Astrocyte of the cerebellum (primary cell): ENCODE data around the gene GOLGA6L6.
"Not testable (repeated sequence)": the region's sequence is repeated elsewhere in the genome, so short reads cannot be mapped to it uniquely, and the experiment has no call there.

Source experiments
- DNase-seq: peaks from one replicate; pipeline ENCODE4 v3.0.0-alpha.2; 2011; ENCODE audit warnings: low read depth
- H3K4me3 ChIP-seq: 2 replicates; pipeline ENCODE4 v1.5.1; 2011; ENCODE audit warnings: mild to moderate bottlenecking, low read depth, low read length, moderate library complexity
- in situ Hi-C: cut with HindIII; loops from 2 replicates; pipeline ENCODE4 v1.10.0; 2017; ENCODE audit warnings: low sequenced_read_pairs

The GOLGA6L6 gene

GRCh38 chr15:20541700-20542099 is at the start of gene GOLGA6L6:
TSS of gene GOLGA6L6 (minus strand) at chr15:20541800. CDS start at chr15:20541709, 91 bp downstream.
- H3K4me3 ChIP-seq, in situ Hi-C loops, DNase-seq: not testable (repeated sequence)

- in situ Hi-C loops, H3K4me3 ChIP-seq, DNase-seq: not testable (repeated sequence)
Measured at GRCh38 chr15:20590069-20590468, 48.5 kb upstream of the GOLGA6L6 start.

- H3K4me3 ChIP-seq, in situ Hi-C loops, DNase-seq: not testable (repeated sequence)
Measured at GRCh38 chr15:20586821-20587220, 45.2 kb upstream of the GOLGA6L6 start.

DNA sequence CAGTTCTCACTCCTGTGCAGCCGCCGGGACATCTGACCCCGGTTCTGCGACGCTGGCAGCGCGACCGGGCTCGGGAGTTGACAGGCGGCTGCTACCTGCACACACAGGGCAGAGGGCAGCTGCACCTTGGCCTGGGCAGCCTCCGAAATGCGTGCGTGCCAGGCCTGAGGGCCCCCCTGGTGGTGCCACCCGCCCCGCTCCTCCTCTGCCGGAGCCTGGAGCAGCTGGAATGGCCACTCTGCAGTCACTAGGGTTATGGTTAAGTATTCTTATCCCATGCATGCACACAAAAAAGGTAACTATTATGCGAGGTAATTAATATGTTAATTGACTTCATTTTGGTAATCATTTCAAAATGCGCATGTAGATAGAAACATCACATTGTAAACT is 41.1 kb upstream of the GOLGA6L6 start:
- DNase-seq, H3K4me3 ChIP-seq, in situ Hi-C loops: not testable (repeated sequence)

GRCh38 chr15:20582109-20582725 is 40.6 kb upstream of the GOLGA6L6 start:
- in situ Hi-C loops, H3K4me3 ChIP-seq, DNase-seq: not testable (repeated sequence)

DNA sequence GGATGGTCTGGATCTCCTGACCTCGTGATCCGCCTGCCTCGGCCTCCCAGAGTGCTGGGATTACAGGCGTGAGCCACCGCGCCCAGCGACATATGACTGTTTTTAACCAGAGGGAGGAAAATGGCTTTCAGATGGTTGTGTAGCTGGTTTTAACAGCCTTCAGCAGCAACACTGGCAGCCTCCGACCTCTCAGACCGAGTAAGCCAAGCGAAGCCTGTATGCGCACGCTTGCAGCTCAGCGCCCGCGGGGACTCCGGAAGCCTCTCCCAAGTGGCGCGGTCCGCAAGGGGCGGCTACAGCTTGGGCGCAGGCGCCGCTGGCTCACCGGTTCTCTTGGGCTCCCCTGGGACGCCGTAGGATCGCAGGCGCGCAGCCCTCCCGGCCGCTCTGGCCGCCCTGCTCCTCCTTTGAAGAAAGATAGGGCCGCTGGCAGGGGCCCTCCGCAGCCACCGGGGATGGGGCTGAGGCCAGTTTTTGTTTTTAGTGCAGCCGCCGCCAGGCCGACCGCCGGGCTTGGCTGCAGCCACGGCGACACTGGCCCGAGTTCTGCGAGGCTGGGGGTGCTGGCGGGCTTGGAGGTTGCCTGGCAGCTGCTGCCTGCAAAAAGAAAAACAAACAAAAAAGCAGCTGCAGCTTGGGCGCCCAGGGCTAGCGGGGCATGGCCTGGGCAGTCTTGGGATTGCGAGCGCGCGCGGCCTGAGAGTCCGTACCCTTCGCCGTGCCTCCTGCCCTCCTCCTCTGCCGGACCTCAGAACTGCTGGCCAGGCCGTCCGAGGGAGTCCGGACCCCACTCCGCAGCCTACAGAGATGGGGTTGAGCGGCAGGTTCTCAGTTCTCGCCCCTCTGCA is 39.9 kb upstream of the GOLGA6L6 start:
- in situ Hi-C loops, H3K4me3 ChIP-seq, DNase-seq: not testable (repeated sequence)

- in situ Hi-C loops, DNase-seq, H3K4me3 ChIP-seq: not testable (repeated sequence)
Measured at GRCh38 chr15:20579662-20580061, 38.1 kb upstream of the GOLGA6L6 start.

DNA sequence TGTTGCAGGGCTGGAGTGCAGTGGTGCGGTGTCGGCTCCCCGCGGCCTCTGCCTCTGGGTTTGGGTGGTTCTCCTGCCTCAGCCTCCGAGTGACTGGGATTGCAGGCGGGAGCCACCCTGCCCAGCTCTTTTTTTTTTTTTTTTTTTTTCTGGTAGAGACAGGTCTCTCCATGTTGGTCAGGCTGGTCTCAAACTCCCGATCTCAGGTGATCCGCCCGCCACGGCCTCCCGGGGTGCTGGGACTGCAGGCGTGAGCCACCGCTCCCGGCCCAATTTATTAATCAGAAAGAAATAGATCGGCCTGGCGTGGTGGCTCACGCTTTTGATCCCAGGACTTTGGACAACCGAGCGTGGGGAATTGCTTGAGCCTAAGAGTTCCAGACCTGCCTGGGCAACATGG is 9.7 kb upstream of the GOLGA6L6 start:
- H3K4me3 ChIP-seq, in situ Hi-C loops, DNase-seq: not testable (repeated sequence)

DNA sequence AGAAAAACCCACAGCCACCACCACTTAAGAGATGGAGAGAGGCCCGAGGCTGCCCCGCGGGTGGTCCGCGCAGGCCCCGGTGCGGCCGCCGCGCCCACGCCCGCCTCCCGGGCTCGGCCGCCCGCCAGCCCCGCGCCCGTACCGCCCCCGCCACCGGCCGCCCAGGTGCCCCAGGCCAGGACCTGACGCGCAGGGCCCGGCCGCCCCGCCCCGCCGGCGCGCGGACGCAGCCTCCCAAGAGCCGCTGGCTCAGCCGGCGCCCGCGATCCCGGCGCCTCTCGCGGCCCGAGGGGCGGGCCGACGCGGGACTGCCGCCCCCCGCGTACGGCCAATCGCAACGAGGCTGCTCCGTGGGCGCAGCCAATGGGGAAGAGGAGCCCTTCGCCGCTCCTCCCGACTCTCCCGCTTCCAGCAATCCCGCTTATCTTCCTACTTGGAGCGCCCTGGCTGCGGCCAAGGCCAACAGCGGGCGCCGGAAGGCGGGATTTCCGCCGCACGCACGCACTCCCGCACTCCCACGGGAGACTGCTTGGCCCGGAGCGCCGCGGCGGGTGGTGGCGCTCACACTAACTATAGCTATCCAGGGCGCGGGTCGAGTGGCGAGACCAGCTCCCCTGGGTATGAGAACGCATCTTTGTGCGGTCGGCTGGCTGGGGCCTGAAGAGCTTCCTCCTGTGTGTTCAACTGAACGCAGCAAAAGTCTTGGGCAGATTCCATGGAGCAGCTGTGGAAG is 35.5 kb downstream of the GOLGA6L6 start:
- in situ Hi-C loops, H3K4me3 ChIP-seq, DNase-seq: not testable (repeated sequence)

GRCh38 chr15:20502839-20503238 is 38.8 kb downstream of the GOLGA6L6 start:
- DNase-seq, in situ Hi-C loops: not testable (repeated sequence)

DNA sequence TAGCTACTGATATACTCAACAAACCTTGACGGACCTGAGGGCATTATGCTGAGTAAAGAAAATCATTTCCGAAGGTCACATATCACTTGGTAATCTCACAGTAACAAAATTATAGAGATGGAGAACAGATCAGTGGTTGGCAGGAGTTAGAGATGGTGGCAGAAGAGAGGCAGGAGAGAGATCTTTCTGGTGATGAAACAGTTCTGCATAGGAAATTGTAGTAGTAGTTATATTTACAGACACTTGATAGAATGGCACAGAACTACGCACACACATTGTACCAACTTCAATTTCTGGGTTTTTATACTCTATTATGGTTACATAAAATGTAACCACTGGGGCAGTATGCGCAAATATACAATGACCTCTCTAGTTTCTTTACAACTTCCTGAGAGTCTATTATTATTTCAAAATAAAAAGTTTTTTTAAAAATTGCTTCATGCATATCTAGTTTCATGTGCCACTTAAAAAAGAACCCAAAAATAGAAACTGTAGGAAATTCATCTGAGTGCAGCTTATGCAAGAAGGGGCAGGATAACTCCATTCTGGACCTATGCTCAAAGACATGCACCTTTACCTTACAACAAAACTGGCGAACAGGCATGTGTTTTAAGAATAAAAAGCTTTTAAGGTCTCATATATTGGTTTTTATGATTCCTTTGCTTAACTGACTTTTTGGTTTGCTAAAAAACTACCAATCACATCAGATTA is 39.9 kb downstream of the GOLGA6L6 start:
- H3K4me3 ChIP-seq, in situ Hi-C loops, DNase-seq: not testable (repeated sequence)

More at GRCh38 chr15:20502839-20503238, 38.8 kb downstream of the GOLGA6L6 start:
- not testable (repeated sequence) for H3K4me3 ChIP-seq

DNA sequence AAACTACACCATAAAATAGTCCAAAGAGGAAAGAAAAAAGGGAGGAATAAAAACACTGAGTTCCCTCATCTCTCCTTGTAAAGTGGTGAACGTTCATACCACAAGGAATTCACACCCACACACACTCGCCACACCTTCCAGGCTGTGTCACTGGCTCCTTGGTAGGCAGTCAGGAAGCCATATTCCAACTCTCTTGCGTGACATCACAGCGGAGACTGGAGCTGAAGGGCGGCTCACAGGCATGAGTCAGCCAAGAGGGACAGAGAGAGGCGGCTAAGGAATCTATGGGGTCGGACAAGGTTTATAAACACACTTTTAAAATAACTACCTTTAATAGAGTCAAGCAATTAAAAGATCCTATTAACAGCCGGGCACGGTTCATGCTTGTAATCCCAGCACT is 43.8 kb downstream of the GOLGA6L6 start:
- in situ Hi-C loops, H3K4me3 ChIP-seq, DNase-seq: not testable (repeated sequence)

GRCh38 chr15:20493035-20493434 is 48.6 kb downstream of the GOLGA6L6 start:
- in situ Hi-C loops, H3K4me3 ChIP-seq, DNase-seq: not testable (repeated sequence)

GRCh38 chr15:20492598-20492997 is 49.0 kb downstream of the GOLGA6L6 start:
- H3K4me3 ChIP-seq, DNase-seq, in situ Hi-C loops: not testable (repeated sequence)

- H3K4me3 ChIP-seq, in situ Hi-C loops, DNase-seq: not testable (repeated sequence)
Measured at GRCh38 chr15:20489320-20489719, 52.3 kb downstream of the GOLGA6L6 start.
